Right atrium auricular region (tissue), 2 donors: ENCODE data around the gene GRM7. TPM values are rescaled to one million over a fixed set of nuclear protein-coding genes. Genes with fewer than 3 reads are reported as not detected.

Experiments used
- DNase-seq: peaks from one replicate; pipeline ENCODE4 v3.0.0-alpha.2; 2019; ENCODE audit warnings: low spot score
- H3K27ac ChIP-seq, 2 donors: fragments of 200-600 bp; sonication (generic); 1 replicate in 1 of 2; 2 replicates in 1 of 2; pipeline ENCODE4 v1.5.1; 2016 to 2019
- H3K27me3 ChIP-seq, 2 donors: fragments of 200-600 bp; sonication (generic); one replicate each; pipeline versions ENCODE4 v1.5.1 to v1.6.0; 2017 to 2019
- H3K36me3 ChIP-seq: fragments of 200-600 bp; sonication (generic); one replicate; pipeline ENCODE4 v1.5.1; 2016
- H3K4me1 ChIP-seq, 2 donors: fragments of 200-600 bp; sonication (generic); one replicate each; pipeline versions ENCODE4 v1.5.1 to v1.6.0; 2017 to 2019
- H3K4me3 ChIP-seq, 2 donors: fragments of 200-600 bp; sonication (generic); 1 replicate in 1 of 2; 2 replicates in 1 of 2; pipeline ENCODE4 v1.5.1; 2017 to 2019; ENCODE audit warnings: mild to moderate bottlenecking in 1 of 2, moderate library complexity in 1 of 2
- H3K9me3 ChIP-seq, 2 donors: fragments of 200-600 bp; sonication (generic); one replicate each; pipeline ENCODE4 v1.5.1; 2019
- total RNA-seq, 2 donors: library from RNA; depleted of rRNA; stranded (reverse); fragments of >200 nt; gene quantifications; one replicate each; pipeline ENCODE4 v1.1.0, GENCODE V29; 2016
- TF ChIP-seq, protein P1 (sequence below), 2 donors: fragments of 200-600 bp; sonication (generic); IDR thresholded peaks; one replicate each; pipeline ENCODE4 v1.5.1; 2019; ENCODE audit warnings: antibody characterized with exemption in 2 of 2

The GRM7 gene
- total RNA-seq, 2 donors from 2014 or later = not detected

DNA sequence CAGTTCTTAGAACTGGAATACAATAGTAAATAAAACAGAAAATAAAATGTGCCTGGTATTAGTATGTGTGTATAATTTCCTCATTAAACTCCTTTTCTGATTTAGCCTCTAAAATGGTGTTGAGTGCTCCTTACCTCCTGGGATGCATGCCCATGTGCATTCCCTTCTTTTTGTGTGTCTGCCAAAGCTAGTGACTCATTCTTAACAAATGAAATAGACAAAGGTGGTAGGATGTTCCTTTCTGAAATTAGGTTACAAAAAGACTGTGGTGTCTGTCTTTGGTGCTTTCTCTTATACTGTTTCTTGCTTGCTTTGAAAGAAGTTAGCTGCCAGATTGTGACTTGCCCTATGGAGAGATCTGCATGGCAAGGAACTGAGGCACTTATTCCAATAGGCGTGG lies 623.7 kb downstream of the GRM7 start:
- H3K27ac ChIP-seq = no peak overlapping the region
- H3K4me3 ChIP-seq = no peak overlapping the region
- H3K9me3 ChIP-seq = peaks cover 0 to 7% of the 10 kb centered on the region in 2 donors
- no peak for DNase-seq
- H3K36me3 ChIP-seq = no peaks in the 10 kb centered on the region
- no peaks in the 10 kb centered on the region for H3K4me1 ChIP-seq
- H3K27me3 ChIP-seq = no peaks in the 10 kb centered on the region
- TF ChIP-seq, protein P1, sequence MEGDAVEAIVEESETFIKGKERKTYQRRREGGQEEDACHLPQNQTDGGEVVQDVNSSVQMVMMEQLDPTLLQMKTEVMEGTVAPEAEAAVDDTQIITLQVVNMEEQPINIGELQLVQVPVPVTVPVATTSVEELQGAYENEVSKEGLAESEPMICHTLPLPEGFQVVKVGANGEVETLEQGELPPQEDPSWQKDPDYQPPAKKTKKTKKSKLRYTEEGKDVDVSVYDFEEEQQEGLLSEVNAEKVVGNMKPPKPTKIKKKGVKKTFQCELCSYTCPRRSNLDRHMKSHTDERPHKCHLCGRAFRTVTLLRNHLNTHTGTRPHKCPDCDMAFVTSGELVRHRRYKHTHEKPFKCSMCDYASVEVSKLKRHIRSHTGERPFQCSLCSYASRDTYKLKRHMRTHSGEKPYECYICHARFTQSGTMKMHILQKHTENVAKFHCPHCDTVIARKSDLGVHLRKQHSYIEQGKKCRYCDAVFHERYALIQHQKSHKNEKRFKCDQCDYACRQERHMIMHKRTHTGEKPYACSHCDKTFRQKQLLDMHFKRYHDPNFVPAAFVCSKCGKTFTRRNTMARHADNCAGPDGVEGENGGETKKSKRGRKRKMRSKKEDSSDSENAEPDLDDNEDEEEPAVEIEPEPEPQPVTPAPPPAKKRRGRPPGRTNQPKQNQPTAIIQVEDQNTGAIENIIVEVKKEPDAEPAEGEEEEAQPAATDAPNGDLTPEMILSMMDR (IDR thresholded peaks at IDR 0.05) = no peak

GRCh38 chr3:7487763-7488162 lies 626.8 kb downstream of the GRM7 start:
- no peak overlapping the region for H3K27ac ChIP-seq
- no peaks in the 10 kb centered on the region for H3K36me3 ChIP-seq
- H3K9me3 ChIP-seq = peaks cover 0 to 7% of the 10 kb centered on the region in 2 donors
- no peaks in the 10 kb centered on the region for H3K4me1 ChIP-seq
- TF ChIP-seq, protein P1 (IDR thresholded peaks at IDR 0.05) = no peak
- H3K27me3 ChIP-seq = no peaks in the 10 kb centered on the region
- DNase-seq = no peak
- no peak overlapping the region for H3K4me3 ChIP-seq

GRCh38 chr3:7489417-7489816 lies 628.5 kb downstream of the GRM7 start:
- no peak overlapping the region for H3K4me3 ChIP-seq
- no peaks in the 10 kb centered on the region for H3K27me3 ChIP-seq
- TF ChIP-seq, protein P1 (IDR thresholded peaks at IDR 0.05) = no peak
- DNase-seq = no peak
- H3K36me3 ChIP-seq = no peaks in the 10 kb centered on the region
- no peak overlapping the region for H3K27ac ChIP-seq
- H3K4me1 ChIP-seq = no peaks in the 10 kb centered on the region
- H3K9me3 ChIP-seq = peaks cover 0 to 21% of the 10 kb centered on the region in 2 donors

DNA sequence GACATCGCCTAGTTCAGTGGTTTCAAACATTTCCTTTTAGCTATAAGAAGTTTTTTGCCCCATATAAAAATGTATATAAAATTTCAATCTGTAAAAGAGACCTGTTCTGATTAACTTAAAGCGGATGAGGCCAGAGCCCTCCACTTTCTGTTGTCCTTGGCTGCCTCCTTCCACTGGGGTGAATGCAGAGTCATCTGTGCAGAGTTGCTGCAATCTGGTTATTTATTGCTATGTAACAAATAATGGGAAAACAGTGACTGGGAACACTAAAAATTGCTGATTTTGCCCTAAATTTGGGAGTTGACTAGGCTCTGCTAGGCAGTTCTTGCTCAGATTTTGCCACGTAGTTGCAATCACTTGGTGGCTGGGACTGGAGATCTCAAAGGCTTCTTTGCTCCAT lies 637.8 kb downstream of the GRM7 start:
- H3K9me3 ChIP-seq = peaks cover 0 to 14% of the 10 kb centered on the region in 2 donors
- H3K27me3 ChIP-seq = no peaks in the 10 kb centered on the region
- no peaks in the 10 kb centered on the region for H3K36me3 ChIP-seq
- no peaks in the 10 kb centered on the region for H3K4me1 ChIP-seq
- DNase-seq = no peak
- no peak overlapping the region for H3K27ac ChIP-seq
- H3K4me3 ChIP-seq = no peak overlapping the region
- TF ChIP-seq, protein P1 (IDR thresholded peaks at IDR 0.05) = no peak

DNA sequence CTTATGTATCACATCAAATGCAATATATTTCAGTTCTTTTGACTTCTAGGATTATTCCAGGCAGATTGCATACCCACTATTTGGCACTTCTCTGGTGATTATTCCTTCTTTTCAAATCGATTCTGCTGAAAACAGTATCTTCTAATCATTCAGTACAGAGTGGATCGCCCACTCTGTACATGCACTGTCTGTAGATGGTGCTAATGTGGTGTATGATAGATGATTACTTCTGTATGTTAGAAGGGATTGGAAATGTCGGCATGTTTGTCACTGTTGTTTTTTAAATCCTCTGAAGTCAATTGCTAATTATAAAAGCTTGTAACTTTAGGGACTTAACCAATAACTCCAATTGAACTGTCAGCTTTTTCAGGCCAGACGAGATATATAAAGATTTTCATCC lies 642.5 kb downstream of the GRM7 start:
- no peak overlapping the region for H3K4me3 ChIP-seq
- no peaks in the 10 kb centered on the region for H3K36me3 ChIP-seq
- H3K27me3 ChIP-seq = no peaks in the 10 kb centered on the region
- H3K27ac ChIP-seq = no peak overlapping the region
- H3K9me3 ChIP-seq = peaks cover 0 to 7% of the 10 kb centered on the region in 2 donors
- no peaks in the 10 kb centered on the region for H3K4me1 ChIP-seq
- no peak for DNase-seq
- TF ChIP-seq, protein P1 (IDR thresholded peaks at IDR 0.05) = no peak
